Adrenal gland (tissue), 5 donors: ENCODE results near the gene C20orf202.

Experiments
- CTCF ChIP-seq, 6 experiments: fragments of 450-650 bp in 4 of 6; fragments of 200-600 bp in 2 of 6; sonication (generic) in 1 of 6; IDR thresholded peaks; 1 replicate in 5 of 6; 2 replicates in 1 of 6; pipeline versions ENCODE4 v1.5.1 to v1.8.0; 2016 to 2021; ENCODE audit warnings: antibody characterized with exemption in 6 of 6, mild to moderate bottlenecking in 2 of 6, moderate library complexity in 1 of 6
- POLR2A ChIP-seq, 2 donors: fragments of 450-650 bp; IDR thresholded peaks; one replicate each; pipeline ENCODE4 v1.6.1; 2017; ENCODE audit warnings: antibody characterized with exemption in 2 of 2, mild to moderate bottlenecking in 2 of 2, moderate library complexity in 1 of 2
- donor health status: DM: no; HTN: no; CAD: no.

- TF ChIP-seq POLR2A (IDR thresholded peaks at IDR 0.05), result no peak
- no peak for TF ChIP-seq CTCF (IDR thresholded peaks at IDR 0.05)
Observed at GRCh38 chr20:1214838-1215261, 11.6 kb downstream of the C20orf202 start.
